DMS 273 (cell line): ENCODE measurements around the gene CD81.
"Not testable (repeated sequence)": the region's sequence is repeated elsewhere in the genome, so short reads cannot be mapped to it uniquely, and the experiment has no call there.

Source experiments
- DNase-seq: peaks from one replicate; lab custom pipeline; 2025; ENCODE audit not compliant: unreplicated experiment; lab: John Stamatoyannopoulos, UW

Gene CD81

GRCh38 chr11:2376751-2377451 lies at the start of gene CD81:
Gene CD81 (plus strand): TSS chr11:2377310. CDS start chr11:2377550, 240 bp downstream.
- DNase-seq = peak; percentile 39

GRCh38 chr11:2328021-2328420 lies 49.1 kb upstream of the CD81 start:
- no peak for DNase-seq

GRCh38 chr11:2328656-2329354 lies 48.3 kb upstream of the CD81 start:
- no peak for DNase-seq

- DNase-seq = no peak
Measured at GRCh38 chr11:2329551-2329950, 47.6 kb upstream of the CD81 start.

- DNase-seq = no peak
Measured at GRCh38 chr11:2330696-2331095, 46.4 kb upstream of the CD81 start.

- no peak for DNase-seq
Measured at GRCh38 chr11:2331404-2331803, 45.7 kb upstream of the CD81 start.

GRCh38 chr11:2332569-2332968 lies 44.5 kb upstream of the CD81 start:
- DNase-seq = not testable (repeated sequence)

GRCh38 chr11:2333486-2334205 lies 43.5 kb upstream of the CD81 start:
- not testable (repeated sequence) for DNase-seq

- DNase-seq = not testable (repeated sequence)
Measured at GRCh38 chr11:2335286-2335685, 41.8 kb upstream of the CD81 start.

- DNase-seq = not testable (repeated sequence)
Measured at GRCh38 chr11:2338760-2339159, 38.4 kb upstream of the CD81 start.

- DNase-seq = no peak
Measured at GRCh38 chr11:2342557-2342956, 34.6 kb upstream of the CD81 start.

- no peak for DNase-seq
Measured at GRCh38 chr11:2342981-2343380, 34.1 kb upstream of the CD81 start.

GRCh38 chr11:2343502-2343901 lies 33.6 kb upstream of the CD81 start:
- no peak for DNase-seq

- DNase-seq = no peak
Measured at GRCh38 chr11:2345050-2345449, 32.1 kb upstream of the CD81 start.

- no peak for DNase-seq
Measured at GRCh38 chr11:2346014-2346413, 31.1 kb upstream of the CD81 start.

- DNase-seq = no peak
Measured at GRCh38 chr11:2346586-2347307, 30.4 kb upstream of the CD81 start.

GRCh38 chr11:2347308-2347830 lies 29.7 kb upstream of the CD81 start:
- no peak for DNase-seq

GRCh38 chr11:2348986-2349385 lies 28.1 kb upstream of the CD81 start:
- no peak for DNase-seq

- DNase-seq = no peak
Measured at GRCh38 chr11:2351701-2352100, 25.4 kb upstream of the CD81 start.

- DNase-seq = no peak
Measured at GRCh38 chr11:2352420-2352819, 24.7 kb upstream of the CD81 start.

- DNase-seq = no peak
Measured at GRCh38 chr11:2355000-2355644, 22.0 kb upstream of the CD81 start.
